ENCODE results near the gene GTPBP2. TPM values are rescaled to one million over a fixed set of nuclear protein-coding genes. Genes with fewer than 3 reads are reported as not detected.

GTPBP2 gene
- total and polyA plus RNA-seq, 8 donors, result 23.6 to 63.0 (median 39.0) TPM

DNA sequence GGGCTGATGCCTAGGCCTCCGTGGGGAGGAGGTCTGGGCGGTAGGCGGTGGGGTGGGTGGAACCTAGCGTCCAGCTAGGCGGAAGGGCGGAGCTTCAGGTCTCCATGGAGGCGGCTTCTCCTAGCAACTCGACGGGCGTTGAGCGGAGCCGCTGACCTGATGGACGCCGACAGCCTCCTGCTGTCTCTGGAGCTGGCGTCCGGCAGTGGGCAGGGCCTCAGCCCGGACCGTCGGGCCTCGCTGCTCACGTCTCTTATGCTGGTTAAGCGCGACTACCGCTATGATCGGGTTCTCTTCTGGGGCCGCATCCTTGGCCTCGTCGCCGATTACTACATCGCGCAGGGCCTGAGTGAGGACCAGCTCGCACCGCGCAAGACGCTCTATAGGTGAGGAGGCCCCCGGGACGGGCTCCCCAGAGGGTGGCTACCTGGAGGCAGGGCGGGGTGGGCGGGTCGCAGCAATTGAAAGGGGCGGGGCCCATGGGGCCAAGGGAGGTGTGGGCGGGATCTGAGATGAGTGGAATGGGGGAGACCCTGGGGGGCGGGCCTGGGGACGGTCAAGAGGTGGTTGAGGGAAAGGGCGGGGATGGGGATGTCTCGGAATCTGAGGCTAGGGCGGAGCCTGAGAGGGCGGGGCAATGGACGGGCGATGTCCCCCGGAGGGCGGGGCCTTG lies 16.0 kb upstream of the GTPBP2 start, which contains the start of gene RSPH9:
TSS of gene RSPH9 (plus strand) at position 97 of the 673 bp plus-strand sequence. CDS start at position 160, 63 bp downstream.
- DNase-seq (peak in 5 of 6 donors; percentile 48 to 75 (median 63)), FAIRE-seq (no peak)

DNA sequence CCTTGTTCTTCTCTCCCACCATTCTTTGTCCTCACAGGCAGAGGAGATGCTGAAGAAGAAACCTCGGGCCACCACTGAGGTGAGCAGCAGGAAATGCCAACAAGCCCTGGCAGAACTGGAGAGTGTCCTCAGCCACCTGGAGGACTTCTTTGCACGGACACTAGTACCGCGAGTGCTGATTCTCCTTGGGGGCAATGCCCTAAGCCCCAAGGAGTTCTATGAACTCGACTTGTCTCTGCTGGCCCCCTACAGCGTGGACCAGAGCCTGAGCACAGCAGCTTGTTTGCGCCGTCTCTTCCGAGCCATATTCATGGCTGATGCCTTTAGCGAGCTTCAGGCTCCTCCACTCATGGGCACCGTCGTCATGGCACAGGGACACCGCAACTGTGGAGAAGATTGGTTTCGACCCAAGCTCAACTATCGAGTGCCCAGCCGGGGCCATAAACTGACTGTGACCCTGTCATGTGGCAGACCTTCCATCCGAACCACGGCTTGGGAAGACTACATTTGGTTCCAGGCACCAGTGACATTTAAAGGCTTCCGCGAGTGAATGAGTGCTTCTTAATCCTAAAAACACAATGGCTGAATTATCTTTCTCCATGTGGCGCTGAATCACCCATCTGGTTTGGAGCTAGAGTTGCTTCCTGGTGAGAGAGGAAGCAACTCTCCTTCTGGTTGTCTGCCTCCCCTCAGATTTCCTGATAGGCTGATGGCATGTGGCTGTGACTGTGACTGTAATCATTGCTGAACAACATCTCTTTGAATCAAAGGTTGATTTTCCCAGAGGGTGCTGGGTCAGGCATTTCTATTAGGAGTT lies 11.1 kb upstream of the GTPBP2 start:
- Histone ChIP-seq H3K9me3 (no peaks in the 10 kb centered on the region), H3K36me3 (peaks cover 0 to 22% (median 20%) of the 10 kb centered on the region in 3 donors), H3K4me3 (no peak overlapping the region), H3K4me1 (peaks cover 0 to 22% (median 13%) of the 10 kb centered on the region in 3 donors), H3K27ac (no peak overlapping the region), H3K27me3 (no peaks in the 10 kb centered on the region)
- FAIRE-seq (no peak), DNase-seq (no peak), ATAC-seq (no peak)
- TF ChIP-seq, protein P1, sequence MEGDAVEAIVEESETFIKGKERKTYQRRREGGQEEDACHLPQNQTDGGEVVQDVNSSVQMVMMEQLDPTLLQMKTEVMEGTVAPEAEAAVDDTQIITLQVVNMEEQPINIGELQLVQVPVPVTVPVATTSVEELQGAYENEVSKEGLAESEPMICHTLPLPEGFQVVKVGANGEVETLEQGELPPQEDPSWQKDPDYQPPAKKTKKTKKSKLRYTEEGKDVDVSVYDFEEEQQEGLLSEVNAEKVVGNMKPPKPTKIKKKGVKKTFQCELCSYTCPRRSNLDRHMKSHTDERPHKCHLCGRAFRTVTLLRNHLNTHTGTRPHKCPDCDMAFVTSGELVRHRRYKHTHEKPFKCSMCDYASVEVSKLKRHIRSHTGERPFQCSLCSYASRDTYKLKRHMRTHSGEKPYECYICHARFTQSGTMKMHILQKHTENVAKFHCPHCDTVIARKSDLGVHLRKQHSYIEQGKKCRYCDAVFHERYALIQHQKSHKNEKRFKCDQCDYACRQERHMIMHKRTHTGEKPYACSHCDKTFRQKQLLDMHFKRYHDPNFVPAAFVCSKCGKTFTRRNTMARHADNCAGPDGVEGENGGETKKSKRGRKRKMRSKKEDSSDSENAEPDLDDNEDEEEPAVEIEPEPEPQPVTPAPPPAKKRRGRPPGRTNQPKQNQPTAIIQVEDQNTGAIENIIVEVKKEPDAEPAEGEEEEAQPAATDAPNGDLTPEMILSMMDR (IDR thresholded peaks at IDR 0.05), result no peak
- WGBS, 2 donors, result 90 to 93% methylated on average over 21 of the region's 21 CpGs
- intact Hi-C loops (cut with DNase I), result no loop called here

More for the DNA sequence above, 16.0 kb upstream of the GTPBP2 start, which contains the start of gene RSPH9:
- Histone ChIP-seq H3K9me3 (no peaks in the 10 kb centered on the region), H3K4me3 (peak within 1 kb of the TSS in 3 of 4 donors; percentile 22 to 41 (median 26)), H3K4me1 (peaks cover 0 to 4% (median 0%) of the 10 kb centered on the region in 3 donors), H3K27me3 (no peaks in the 10 kb centered on the region), H3K36me3 (peaks cover 0 to 17% (median 16%) of the 10 kb centered on the region in 3 donors), H3K27ac (no peak within 1 kb of the TSS)
- TF ChIP-seq, protein P1 (IDR thresholded peaks at IDR 0.05), result no peak
- intact Hi-C loops (cut with DNase I), result no loop called here
- WGBS, 2 donors, result 12% methylated on average over 52 of the region's 52 CpGs
- peak; percentile 74 to 88 (median 86) for ATAC-seq

GRCh38 chr6:43636308-43636659 lies 7.2 kb upstream of the GTPBP2 start:
- intact Hi-C loops (cut with DNase I), result no loop called here
- peak overlapping the region in 3 of 4 donors; percentile 20 to 67 (median 66) for H3K27ac ChIP-seq
- DNase-seq, result no peak
- TF ChIP-seq, protein P1 (IDR thresholded peaks at IDR 0.05), result no peak
- ATAC-seq, result peak; percentile 5 to 29 (median 16)
- no peaks in the 10 kb centered on the region for H3K27me3 ChIP-seq
- WGBS, 2 donors, result 12 to 14% methylated on average over 7 of the region's 7 CpGs
- H3K36me3 ChIP-seq, result peaks cover 0 to 17% (median 16%) of the 10 kb centered on the region in 3 donors
- H3K4me3 ChIP-seq, result peak overlapping the region; percentile 60 to 84 (median 75)
- H3K9me3 ChIP-seq, result no peaks in the 10 kb centered on the region
- no peak for FAIRE-seq
- H3K4me1 ChIP-seq, result peaks cover 0 to 23% (median 15%) of the 10 kb centered on the region in 3 donors

DNA sequence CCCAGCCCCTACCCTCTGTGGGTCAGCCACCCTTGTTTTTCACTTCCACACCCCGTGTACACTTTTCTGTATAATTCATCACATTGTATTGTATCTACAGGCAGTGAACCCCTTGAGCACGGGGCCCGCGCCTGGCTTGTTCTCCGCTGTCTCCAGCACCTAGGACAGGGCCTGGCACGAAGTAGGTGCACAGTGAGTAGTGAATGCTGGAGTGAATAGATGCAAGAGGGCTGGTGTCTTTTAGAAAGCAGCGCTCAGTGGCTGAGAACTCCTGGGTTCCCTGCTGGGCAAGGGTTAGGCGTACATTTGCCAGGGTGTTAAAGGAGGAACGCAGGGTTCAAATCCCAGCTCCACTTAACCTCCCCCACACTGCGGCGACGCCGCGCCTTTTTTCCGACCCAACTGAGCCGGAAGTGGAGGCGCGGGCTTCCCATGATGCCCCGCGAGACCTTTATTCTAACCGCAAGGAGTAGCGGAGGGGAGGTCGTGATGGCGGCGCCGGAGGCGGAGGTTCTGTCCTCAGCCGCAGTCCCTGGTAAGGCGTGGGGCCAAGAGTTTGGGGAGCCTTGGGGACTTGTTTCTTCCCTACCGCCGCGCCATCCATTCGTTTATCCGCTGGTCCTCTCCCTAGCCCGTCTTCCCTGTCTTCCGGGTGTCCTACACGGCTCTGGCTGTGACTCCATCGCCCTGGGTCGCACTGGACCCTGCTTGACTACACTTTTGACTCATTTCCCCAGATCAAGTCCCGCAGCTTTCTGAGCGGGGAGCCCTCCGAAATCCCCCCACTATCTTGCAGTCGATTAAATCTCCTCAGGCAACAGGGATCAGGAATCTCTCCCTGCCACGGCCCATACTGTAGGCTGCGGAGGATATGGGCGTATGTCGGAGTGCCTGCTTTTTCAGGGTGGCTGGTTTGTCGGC lies 6.6 kb upstream of the GTPBP2 start, which contains the start of gene MAD2L1BP:
TSS of gene MAD2L1BP (plus strand) at position 454 of the 921 bp plus-strand sequence. CDS start at position 490, 36 bp downstream.
- TF ChIP-seq, protein P1 (IDR thresholded peaks at IDR 0.05), result no peak
- H3K36me3 ChIP-seq, result peaks cover 0 to 11% (median 9%) of the 10 kb centered on the region in 3 donors
- WGBS, 2 donors, result 3 to 5% methylated on average over 45 to 48 of the region's 48 CpGs
- no peaks in the 10 kb centered on the region for H3K9me3 ChIP-seq
- no peaks in the 10 kb centered on the region for H3K27me3 ChIP-seq
- peak within 1 kb of the TSS; percentile 15 to 67 (median 43) for H3K27ac ChIP-seq
- intact Hi-C loops (cut with DNase I), result no loop called here
- peak within 1 kb of the TSS; percentile 60 to 84 (median 75) for H3K4me3 ChIP-seq
- no peak for FAIRE-seq
- DNase-seq, result peak; percentile 75 to 91 (median 80)
- peak; percentile 93 to 97 (median 94) for ATAC-seq
- H3K4me1 ChIP-seq, result peaks cover 0 to 23% (median 15%) of the 10 kb centered on the region in 3 donors
